GM12878 (cell line): ENCODE data around the gene QSOX2. TPM values are rescaled to one million over a fixed set of nuclear protein-coding genes. Genes with fewer than 3 reads are reported as not detected.

ENCODE experiments used
- ATAC-seq: fragments of 200-7000 bp; cut with Tn5 transposase; 3 replicates; pipeline ENCODE4 v1.9.1; 2020; ENCODE audit warnings: mild to moderate bottlenecking, moderate library complexity
- BruUV-seq: library from RNA; stranded (reverse); fragments of 400-500 nt; replicated peaks from 2 replicates; lab custom pipeline; 2021; lab: Mats Ljungman, UMichigan
- CTCF ChIA-PET: fragments of 300-600 bp; sonication (Branson Sonifier 250); formaldehyde crosslinking; extraction: SDS; loops from one replicate; lab custom pipeline; 2021; ENCODE audit warnings: inconsistent platforms; lab: Yijun Ruan, JAX
- POLR2A ChIA-PET: fragments of 350-600 bp; formaldehyde crosslinking; extraction: SDS; loops from one replicate; lab custom pipeline; 2021; ENCODE audit warnings: inconsistent platforms; lab: Charles Lee
- RAD21 ChIA-PET: fragments of 300-600 bp; sonication (Branson Sonifier 250); formaldehyde crosslinking; loops from one replicate; lab custom pipeline; 2023; ENCODE audit warnings: antibody characterized with exemption; ENCODE audit not compliant: unreplicated experiment; lab: Charles Lee
- SMC1A ChIA-PET: fragments of 300-600 bp; sonication (Branson Sonifier 250); formaldehyde crosslinking; loops from one replicate; lab custom pipeline; 2023; ENCODE audit not compliant: unreplicated experiment, uncharacterized antibody; lab: Charles Lee
- DNase-seq: peaks from one replicate; pipeline ENCODE4 v3.0.0-alpha.2; 2011; ENCODE audit warnings: low read depth, low spot score
- FAIRE-seq: peaks from 3 replicates; lab custom pipeline; 2011; peaks lifted over from hg19 to GRCh38; lab: Jason Lieb, UNC
- H2AFZ ChIP-seq: 2 replicates; pipeline ENCODE4 v1.6.0; 2011; ENCODE audit warnings: low read depth, low read length, control low read depth; ENCODE audit not compliant: control insufficient read depth
- H3K27ac ChIP-seq: 2 replicates; pipeline ENCODE4 v1.5.1; 2011; ENCODE audit warnings: control low read depth; ENCODE audit not compliant: control insufficient read depth, insufficient read depth
- H3K27me3 ChIP-seq, 2 experiments: replicated peaks in 1 of 2; 2 replicates each; pipeline versions ENCODE4 v1.6.0 to v1.6.1; 2011; ENCODE audit warnings: low read length in 1 of 2; ENCODE audit not compliant: control insufficient read depth in 2 of 2, insufficient read depth in 2 of 2
- H3K36me3 ChIP-seq, 2 experiments: 2 replicates each; pipeline ENCODE4 v1.5.1; 2011; ENCODE audit warnings: low read length in 1 of 2; ENCODE audit not compliant: control insufficient read depth in 2 of 2, insufficient read depth in 2 of 2
- H3K4me1 ChIP-seq: 2 replicates; pipeline ENCODE4 v1.6.1; 2011; ENCODE audit warnings: mild to moderate bottlenecking, low read length, moderate library complexity, mixed read lengths; ENCODE audit not compliant: control insufficient read depth, insufficient read depth
- H3K4me2 ChIP-seq: 2 replicates; pipeline ENCODE4 v1.6.0; 2011; ENCODE audit warnings: control low read depth; ENCODE audit not compliant: control insufficient read depth, insufficient read depth
- H3K4me3 ChIP-seq: fragments of 200-600 bp; sonication (generic); 2 replicates; pipeline ENCODE4 v1.5.1; 2016
- H3K79me2 ChIP-seq: 2 replicates; pipeline ENCODE4 v1.6.0; 2011; ENCODE audit warnings: low read length; ENCODE audit not compliant: control insufficient read depth, insufficient read depth
- H3K9ac ChIP-seq: 2 replicates; pipeline ENCODE4 v1.8.0; 2011; ENCODE audit warnings: low read length, control low read depth, mixed read lengths; ENCODE audit not compliant: control insufficient read depth, insufficient read depth
- H3K9me3 ChIP-seq: replicated peaks from 3 replicates; pipeline ENCODE4 v1.5.1; 2011; ENCODE audit warnings: mild to moderate bottlenecking, low read length; ENCODE audit not compliant: control insufficient read depth, insufficient read depth
- H4K20me1 ChIP-seq: 2 replicates; pipeline ENCODE4 v1.6.0; 2011; ENCODE audit not compliant: control insufficient read depth, insufficient read depth
- CREB1 ChIP-seq: IDR thresholded peaks from 2 replicates; pipeline ENCODE4 v1.6.1; 2012; ENCODE audit warnings: low read depth, mild to moderate bottlenecking, inconsistent platforms
- MTA3 ChIP-seq: IDR thresholded peaks from 2 replicates; pipeline ENCODE4 v1.6.1; 2012; ENCODE audit warnings: low read length, inconsistent platforms, borderline replicate concordance
- RB1 ChIP-seq: fragments of 450-650 bp; formaldehyde crosslinking; IDR thresholded peaks from 2 replicates; pipeline ENCODE4 v1.6.1; 2017; ENCODE audit warnings: mild to moderate bottlenecking, borderline replicate concordance
- SUPT20H ChIP-seq: IDR thresholded peaks from 2 replicates; pipeline ENCODE4 v1.6.1; 2011; ENCODE audit warnings: low read depth, mild to moderate bottlenecking, low read length, moderate library complexity, borderline replicate concordance; ENCODE audit not compliant: control insufficient read depth
- ZNF207 ChIP-seq: fragments of 450-650 bp; IDR thresholded peaks from 2 replicates; pipeline ENCODE4 v1.6.1; 2014; ENCODE audit warnings: antibody characterized with exemption, mild to moderate bottlenecking, borderline replicate concordance
- ZNF217 ChIP-seq: fragments of 450-650 bp; IDR thresholded peaks from 2 replicates; pipeline ENCODE4 v1.6.1; 2017; ENCODE audit warnings: antibody characterized with exemption, mild to moderate bottlenecking
- WGBS: methylation state at CpG from one replicate; pipeline ENCODE4 v1.1.6; 2016; ENCODE audit warnings: low lambda C conversion rate; ENCODE audit not compliant: insufficient replicate concordance, insufficient coverage; ENCODE audit errors: missing lambda C conversion rate; 5-methylcytosine and 5-hydroxymethylcytosine counted together
- in situ Hi-C: fragments of 300-500 bp; cut with MboI; formaldehyde crosslinking; loops from 9 replicates; pipeline ENCODE4 v1.14.3; 2018; ENCODE audit warnings: mixed read lengths
- intact Hi-C: fragments of 100-400 bp; cut with micrococcal nuclease; formaldehyde crosslinking; loops from one replicate; pipeline ENCODE4 v1.14.2; 2022; ENCODE audit not compliant: unreplicated experiment
- polyA plus RNA-seq, 11 experiments: library from polyadenylated mRNA; depleted of rRNA in 4 of 11; unstranded in 6 of 11; stranded (reverse) in 5 of 11; fragments of >200 nt; fragmentation: Nextera tagmentation in 4 of 11; fragmentation: Illumina TruSeq in 1 of 11; extraction: Ambion mirVana in 4 of 11; extraction: Trizol in 1 of 11; gene quantifications; 1 replicate in 1 of 11; 2 replicates in 10 of 11; pipeline versions ENCODE4 v1.2.1 to v1.2.3, GENCODE V29; 2011 to 2016; ENCODE audit warnings: inconsistent platforms in 2 of 11, missing spikeins in 2 of 11, low read depth in 1 of 11
- total RNA-seq, 4 experiments: library from RNA; depleted of rRNA in 3 of 4; stranded (reverse); fragments of >200 nt in 3 of 4; fragmentation: Illumina TruSeq in 1 of 4; extraction: Trizol in 1 of 4; gene quantifications; 2 replicates each; pipeline versions ENCODE4 v1.2.1 to v1.2.3, GENCODE V29; 2013 to 2021
- TF ChIP-seq, protein P1 (sequence below): IDR thresholded peaks from 2 replicates; pipeline ENCODE4 v1.6.1; 2012; ENCODE audit warnings: improper control_type of control experiment, low read depth, low read length; ENCODE audit not compliant: insufficient replicate concordance

The QSOX2 gene
- total and polyA plus RNA-seq, 10 of the 15 experiments (the other 5 are each of a cell fraction or from before 2014, with no cell fraction given): 0.34 to 16.1 (median 8.2) TPM

DNA sequence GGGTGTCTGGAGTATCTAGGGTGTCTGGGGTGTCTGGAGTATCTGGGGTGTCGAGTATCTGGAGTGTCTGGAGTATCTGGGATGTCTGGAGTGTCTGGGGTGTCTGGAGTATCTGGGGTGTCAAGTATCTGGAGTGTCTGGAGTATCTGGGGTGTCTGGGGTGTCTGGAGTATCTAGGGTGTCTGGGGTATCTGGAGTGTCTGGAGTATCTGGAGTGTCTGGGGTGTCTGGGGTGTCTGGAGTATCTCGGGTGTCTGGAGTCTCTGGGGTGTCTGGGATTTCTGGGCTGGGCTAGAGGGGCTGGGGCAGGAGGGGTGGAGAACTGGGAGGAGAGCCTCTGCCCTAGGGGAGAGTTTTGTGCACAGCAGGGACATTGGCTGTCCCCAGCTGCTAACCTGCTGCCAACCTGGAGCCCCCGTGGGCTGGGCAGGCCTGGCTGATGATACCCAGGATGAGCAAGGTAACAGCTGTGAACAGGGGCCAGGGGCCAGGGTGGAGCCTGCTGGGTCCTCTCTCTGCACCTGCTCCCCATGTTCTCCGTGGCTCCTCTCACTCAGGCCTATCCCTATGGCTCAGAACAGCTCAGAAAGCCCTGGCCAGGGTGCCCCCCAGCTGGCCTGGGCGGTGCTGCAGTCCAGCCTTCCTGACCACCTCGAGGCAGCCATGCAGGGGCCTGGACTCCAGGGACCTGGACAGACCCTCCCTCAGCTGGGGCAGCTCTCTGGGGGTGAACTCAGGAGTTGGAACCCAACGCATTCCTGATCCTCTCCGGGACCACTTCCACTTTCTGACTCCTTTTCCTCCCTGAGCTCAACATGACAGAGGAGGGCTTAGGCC lies 70.6 kb downstream of the QSOX2 start:
- Histone ChIP-seq H3K4me2 (no peak overlapping the region), H3K9ac (no peak overlapping the region)
- WGBS: 28% methylated on average over 8 of the region's 8 CpGs
- no peak for ATAC-seq
- CTCF ChIA-PET: interaction anchor here (0.6 kb wide), 2 partner anchors 9 to 470 kb away, joined by 3 read pairs; no protein-coding TSS in a partner anchor
- TF ChIP-seq, protein P1, sequence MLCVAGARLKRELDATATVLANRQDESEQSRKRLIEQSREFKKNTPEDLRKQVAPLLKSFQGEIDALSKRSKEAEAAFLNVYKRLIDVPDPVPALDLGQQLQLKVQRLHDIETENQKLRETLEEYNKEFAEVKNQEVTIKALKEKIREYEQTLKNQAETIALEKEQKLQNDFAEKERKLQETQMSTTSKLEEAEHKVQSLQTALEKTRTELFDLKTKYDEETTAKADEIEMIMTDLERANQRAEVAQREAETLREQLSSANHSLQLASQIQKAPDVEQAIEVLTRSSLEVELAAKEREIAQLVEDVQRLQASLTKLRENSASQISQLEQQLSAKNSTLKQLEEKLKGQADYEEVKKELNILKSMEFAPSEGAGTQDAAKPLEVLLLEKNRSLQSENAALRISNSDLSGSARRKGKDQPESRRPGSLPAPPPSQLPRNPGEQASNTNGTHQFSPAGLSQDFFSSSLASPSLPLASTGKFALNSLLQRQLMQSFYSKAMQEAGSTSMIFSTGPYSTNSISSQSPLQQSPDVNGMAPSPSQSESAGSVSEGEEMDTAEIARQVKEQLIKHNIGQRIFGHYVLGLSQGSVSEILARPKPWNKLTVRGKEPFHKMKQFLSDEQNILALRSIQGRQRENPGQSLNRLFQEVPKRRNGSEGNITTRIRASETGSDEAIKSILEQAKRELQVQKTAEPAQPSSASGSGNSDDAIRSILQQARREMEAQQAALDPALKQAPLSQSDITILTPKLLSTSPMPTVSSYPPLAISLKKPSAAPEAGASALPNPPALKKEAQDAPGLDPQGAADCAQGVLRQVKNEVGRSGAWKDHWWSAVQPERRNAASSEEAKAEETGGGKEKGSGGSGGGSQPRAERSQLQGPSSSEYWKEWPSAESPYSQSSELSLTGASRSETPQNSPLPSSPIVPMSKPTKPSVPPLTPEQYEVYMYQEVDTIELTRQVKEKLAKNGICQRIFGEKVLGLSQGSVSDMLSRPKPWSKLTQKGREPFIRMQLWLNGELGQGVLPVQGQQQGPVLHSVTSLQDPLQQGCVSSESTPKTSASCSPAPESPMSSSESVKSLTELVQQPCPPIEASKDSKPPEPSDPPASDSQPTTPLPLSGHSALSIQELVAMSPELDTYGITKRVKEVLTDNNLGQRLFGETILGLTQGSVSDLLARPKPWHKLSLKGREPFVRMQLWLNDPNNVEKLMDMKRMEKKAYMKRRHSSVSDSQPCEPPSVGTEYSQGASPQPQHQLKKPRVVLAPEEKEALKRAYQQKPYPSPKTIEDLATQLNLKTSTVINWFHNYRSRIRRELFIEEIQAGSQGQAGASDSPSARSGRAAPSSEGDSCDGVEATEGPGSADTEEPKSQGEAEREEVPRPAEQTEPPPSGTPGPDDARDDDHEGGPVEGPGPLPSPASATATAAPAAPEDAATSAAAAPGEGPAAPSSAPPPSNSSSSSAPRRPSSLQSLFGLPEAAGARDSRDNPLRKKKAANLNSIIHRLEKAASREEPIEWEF: no peak
- TF ChIP-seq RB1 (no peak), ZNF217 (no peak), ZNF207 (no peak), MTA3 (no peak), SUPT20H (no peak), CREB1 (no peak)
- TF ChIP-seq, all 136 proteins: peak for 0
- Histone ChIP-seq H3K9me3 (no peaks in the 10 kb centered on the region), H2AFZ (no peak overlapping the region), H4K20me1 (no peaks in the 10 kb centered on the region), H3K4me1 (no peaks in the 10 kb centered on the region), H3K27ac (no peak overlapping the region), H3K4me3 (no peak overlapping the region), H3K79me2 (no peaks in the 10 kb centered on the region), H3K27me3 (no peaks in the 10 kb centered on the region), H3K36me3 (no peaks in the 10 kb centered on the region)
- in situ Hi-C loops: loop anchor here (5.0 kb wide), 1 partner anchor 97 kb away; no protein-coding TSS in a partner anchor
- ChIA-PET SMC1A (no interaction called here), POLR2A (no interaction called here), RAD21 (interaction anchor here (1.1 kb wide), 1 partner anchor 92 kb away, joined by 5 read pairs; no protein-coding TSS in a partner anchor)
- DNase-seq (no peak), FAIRE-seq (no peak)
- no TSS peak for BruUV-seq
- intact Hi-C loops: no loop called here
